K562 (cell line): ENCODE data around the gene SLC25A33. TPM values are rescaled to one million over a fixed set of nuclear protein-coding genes. Genes with fewer than 3 reads are reported as not detected.

Source experiments
- MBD2 ChIP-seq: sonication (generic); IDR thresholded peaks from 2 replicates; pipeline ENCODE4 v1.6.1; 2016; ENCODE audit warnings: low read depth, borderline replicate concordance
- NKRF ChIP-seq: fragments of 450-650 bp; IDR thresholded peaks from 2 replicates; pipeline ENCODE4 v1.6.1; 2016; ENCODE audit warnings: borderline replicate concordance
- PPARD ChIP-seq: fragments of 250-450 bp; sonication (Bioruptor Pico); IDR thresholded peaks from 2 replicates; pipeline ENCODE4 v1.8.0; 2022; ENCODE audit warnings: inconsistent platforms, mild to moderate bottlenecking, moderate library complexity
- REST ChIP-seq, 2 experiments: fragments of 450-650 bp; formaldehyde crosslinking in 1 of 2; IDR thresholded peaks; 2 replicates each; pipeline versions ENCODE4 v1.4.0 to v1.6.1; 2014 to 2020; ENCODE audit warnings: mild to moderate bottlenecking in 2 of 2, borderline replicate concordance in 1 of 2, low read depth in 1 of 2
- TAL1 ChIP-seq: fragments of 450-650 bp; IDR thresholded peaks from 2 replicates; pipeline ENCODE4 v1.6.1; 2016; ENCODE audit warnings: mild to moderate bottlenecking
- polyA plus RNA-seq, 8 experiments: library from polyadenylated mRNA; depleted of rRNA in 4 of 8; stranded (reverse) in 5 of 8; unstranded in 3 of 8; fragments of >200 nt; fragmentation: Nextera tagmentation in 2 of 8; fragmentation: Illumina TruSeq in 1 of 8; extraction: Ambion mirVana in 2 of 8; extraction: Trizol in 1 of 8; gene quantifications; 2 replicates each; pipeline versions ENCODE4 v1.2.1 to v1.2.3, GENCODE V29; 2011 to 2014; ENCODE audit warnings: inconsistent platforms in 1 of 8, missing spikeins in 1 of 8
- total RNA-seq, 7 experiments: library from RNA; depleted of rRNA in 6 of 7; stranded (reverse); fragments of >200 nt in 6 of 7; fragmentation: Illumina TruSeq in 2 of 7; extraction: Trizol in 2 of 7; gene quantifications; 2 replicates each; pipeline versions ENCODE4 v1.2.1 to v1.2.3, GENCODE V29; 2011 to 2021; ENCODE audit warnings: low replicate concordance in 1 of 7

SLC25A33 gene
- total and polyA plus RNA-seq, 9 of the 15 experiments (the other 6 are each of a cell fraction or from before 2014, with no cell fraction given), result 3.2 to 23.5 (median 17.5) TPM

- TF ChIP-seq REST (IDR thresholded peaks at IDR 0.05; ENCODE audit: borderline replicate concordance) (peak; percentile 97), REST (CRISPR knock-in tag; IDR thresholded peaks at IDR 0.05; ENCODE audit: low read depth) (peak; percentile 91), NKRF (0 out of 2 replicates have a peak, but pooled peaks have one; percentile 40), TAL1 (no peak), MBD2 (no peak), PPARD (CRISPR knock-in tag) (no peak)
Observed at GRCh38 chr1:9593492-9594465, 54.5 kb downstream of the SLC25A33 start (continued).
